Measurements from ENCODE around the gene ECEL1. TPM values are rescaled to one million over a fixed set of nuclear protein-coding genes. Genes with fewer than 3 reads are reported as not detected.
A peak's percentile ranks its signal among the peaks of the same experiment; 100 is the strongest.

Gene ECEL1, protein sequence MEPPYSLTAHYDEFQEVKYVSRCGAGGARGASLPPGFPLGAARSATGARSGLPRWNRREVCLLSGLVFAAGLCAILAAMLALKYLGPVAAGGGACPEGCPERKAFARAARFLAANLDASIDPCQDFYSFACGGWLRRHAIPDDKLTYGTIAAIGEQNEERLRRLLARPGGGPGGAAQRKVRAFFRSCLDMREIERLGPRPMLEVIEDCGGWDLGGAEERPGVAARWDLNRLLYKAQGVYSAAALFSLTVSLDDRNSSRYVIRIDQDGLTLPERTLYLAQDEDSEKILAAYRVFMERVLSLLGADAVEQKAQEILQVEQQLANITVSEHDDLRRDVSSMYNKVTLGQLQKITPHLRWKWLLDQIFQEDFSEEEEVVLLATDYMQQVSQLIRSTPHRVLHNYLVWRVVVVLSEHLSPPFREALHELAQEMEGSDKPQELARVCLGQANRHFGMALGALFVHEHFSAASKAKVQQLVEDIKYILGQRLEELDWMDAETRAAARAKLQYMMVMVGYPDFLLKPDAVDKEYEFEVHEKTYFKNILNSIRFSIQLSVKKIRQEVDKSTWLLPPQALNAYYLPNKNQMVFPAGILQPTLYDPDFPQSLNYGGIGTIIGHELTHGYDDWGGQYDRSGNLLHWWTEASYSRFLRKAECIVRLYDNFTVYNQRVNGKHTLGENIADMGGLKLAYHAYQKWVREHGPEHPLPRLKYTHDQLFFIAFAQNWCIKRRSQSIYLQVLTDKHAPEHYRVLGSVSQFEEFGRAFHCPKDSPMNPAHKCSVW
- 10 to 100 TPM in 3 of 9 donors, 1 to 10 TPM in 6; 3.9 to 31.7 (median 6.7) TPM for total RNA-seq
- 10 to 100 TPM in 1 of 3 donors, 1 to 10 TPM in 2; 4.5 to 20.7 (median 9.6) TPM for polyA plus RNA-seq
- long read RNA-seq, donor 1, result 0 reads
- long read RNA-seq, donor 2, result 0 reads
- long read RNA-seq, donor 3, partial matches to known transcripts, result 0 of 1 reads
- long read RNA-seq, donor 3, other reads (novel, unspliced or antisense), result 0 of 1 reads
- long read RNA-seq, donor 4, partial matches to known transcripts, result 1 of 2 reads
- long read RNA-seq, donor 4, other reads (novel, unspliced or antisense), result 1 of 2 reads
- long read RNA-seq, donor 5, transcript ECEL1-201 (18 exons, 2,865 nt), result major isoform, 24 of 28 reads
- long read RNA-seq, donor 5, partial matches to known transcripts, result 3 of 28 reads
- long read RNA-seq, donor 5, other reads (novel, unspliced or antisense), result 1 of 28 reads
- long read RNA-seq, donor 6, partial matches to known transcripts, result 3 of 3 reads
- long read RNA-seq, donor 6, other reads (novel, unspliced or antisense), result 0 of 3 reads
- long read RNA-seq, donor 7, partial matches to known transcripts, result 0 of 3 reads
- long read RNA-seq, donor 7, other reads (novel, unspliced or antisense), result 0 of 3 reads
- long read RNA-seq, donor 8, partial matches to known transcripts, result 0 of 1 reads
- long read RNA-seq, donor 8, other reads (novel, unspliced or antisense), result 0 of 1 reads
- long read RNA-seq, donor 9, result 0 reads
- long read RNA-seq, donor 10, partial matches to known transcripts, result 0 of 2 reads
- long read RNA-seq, donor 10, other reads (novel, unspliced or antisense), result 0 of 2 reads

DNA sequence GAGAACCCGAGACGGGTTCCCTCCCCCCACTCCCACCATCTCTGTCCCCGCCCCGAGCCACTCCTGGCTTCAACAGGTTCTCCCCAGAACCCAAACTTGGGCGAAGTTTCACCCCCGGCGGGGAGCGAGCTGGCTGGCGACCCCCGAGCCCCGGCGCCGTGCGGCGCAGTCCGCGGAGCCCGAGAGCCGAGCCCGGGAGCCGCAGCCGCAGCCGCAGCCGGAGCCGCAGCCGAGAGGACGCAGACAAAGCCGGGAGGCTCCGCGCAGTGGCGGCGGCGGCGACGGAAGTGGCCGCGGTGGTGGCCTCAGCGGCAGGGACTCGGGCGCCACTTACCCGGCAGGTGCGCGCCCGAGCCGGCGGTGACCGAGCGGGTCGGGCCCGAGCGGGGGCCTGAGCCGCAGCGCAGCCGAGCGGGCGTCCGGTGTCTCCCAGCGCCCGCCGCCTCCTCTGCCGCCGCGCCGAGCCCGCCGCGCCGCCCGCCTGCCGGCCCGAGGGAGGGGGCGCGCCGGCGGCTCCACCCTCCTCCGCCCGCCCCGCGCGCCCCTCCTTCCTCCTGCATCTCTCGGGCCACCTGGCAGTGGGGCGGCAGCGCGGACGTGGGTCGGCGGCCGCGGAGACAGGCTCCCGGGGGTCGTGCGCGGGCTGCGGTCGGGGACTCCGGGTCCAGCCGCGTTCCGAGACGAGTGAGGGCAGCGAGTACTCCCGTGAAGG, at the start of gene ECEL1:
TSS of gene ECEL1 (minus strand) at position 450 of the 712 bp plus-strand sequence. CDS start 1,181 bp downstream, outside the sequence.
- WGBS, 4 donors, result 4 to 8% (median 4%) methylated on average over 11 to 98 of the region's 102 CpGs
- no peaks in the 10 kb centered on the region for H3K36me3 ChIP-seq (replicated peaks in 1 of 2)

GRCh38 chr2:232537079-232537478, 49.4 kb upstream of the ECEL1 start:
- WGBS, 4 donors, result 65 to 75% (median 66%) methylated on average over 3 to 5 of the region's 5 CpGs
- peaks cover 10% of the 10 kb centered on the region for H3K27me3 ChIP-seq
- intact Hi-C loops (cut with DNase I), result no loop called here

More for the DNA sequence above, at the start of gene ECEL1:
- intact Hi-C loops (cut with DNase I), result no loop called here
- Histone ChIP-seq H3K9me3 (replicated peaks in 1 of 3) (no peaks in the 10 kb centered on the region), H3K4me1 (replicated peaks in 1 of 2) (peaks cover 0 to 7% of the 10 kb centered on the region in 2 donors), H3K4me3 (peak within 1 kb of the TSS in 1 of 4 donors; percentile 29), H3K27ac (no peak within 1 kb of the TSS), H3K27me3 (peaks cover 48% of the 10 kb centered on the region)
- peak in 1 of 7 donors; percentile 8 for DNase-seq
- TF ChIP-seq POLR2A (IDR thresholded peaks at IDR 0.05), result no peak
- TF ChIP-seq, protein P1, sequence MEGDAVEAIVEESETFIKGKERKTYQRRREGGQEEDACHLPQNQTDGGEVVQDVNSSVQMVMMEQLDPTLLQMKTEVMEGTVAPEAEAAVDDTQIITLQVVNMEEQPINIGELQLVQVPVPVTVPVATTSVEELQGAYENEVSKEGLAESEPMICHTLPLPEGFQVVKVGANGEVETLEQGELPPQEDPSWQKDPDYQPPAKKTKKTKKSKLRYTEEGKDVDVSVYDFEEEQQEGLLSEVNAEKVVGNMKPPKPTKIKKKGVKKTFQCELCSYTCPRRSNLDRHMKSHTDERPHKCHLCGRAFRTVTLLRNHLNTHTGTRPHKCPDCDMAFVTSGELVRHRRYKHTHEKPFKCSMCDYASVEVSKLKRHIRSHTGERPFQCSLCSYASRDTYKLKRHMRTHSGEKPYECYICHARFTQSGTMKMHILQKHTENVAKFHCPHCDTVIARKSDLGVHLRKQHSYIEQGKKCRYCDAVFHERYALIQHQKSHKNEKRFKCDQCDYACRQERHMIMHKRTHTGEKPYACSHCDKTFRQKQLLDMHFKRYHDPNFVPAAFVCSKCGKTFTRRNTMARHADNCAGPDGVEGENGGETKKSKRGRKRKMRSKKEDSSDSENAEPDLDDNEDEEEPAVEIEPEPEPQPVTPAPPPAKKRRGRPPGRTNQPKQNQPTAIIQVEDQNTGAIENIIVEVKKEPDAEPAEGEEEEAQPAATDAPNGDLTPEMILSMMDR (IDR thresholded peaks at IDR 0.05), result no peak

DNA sequence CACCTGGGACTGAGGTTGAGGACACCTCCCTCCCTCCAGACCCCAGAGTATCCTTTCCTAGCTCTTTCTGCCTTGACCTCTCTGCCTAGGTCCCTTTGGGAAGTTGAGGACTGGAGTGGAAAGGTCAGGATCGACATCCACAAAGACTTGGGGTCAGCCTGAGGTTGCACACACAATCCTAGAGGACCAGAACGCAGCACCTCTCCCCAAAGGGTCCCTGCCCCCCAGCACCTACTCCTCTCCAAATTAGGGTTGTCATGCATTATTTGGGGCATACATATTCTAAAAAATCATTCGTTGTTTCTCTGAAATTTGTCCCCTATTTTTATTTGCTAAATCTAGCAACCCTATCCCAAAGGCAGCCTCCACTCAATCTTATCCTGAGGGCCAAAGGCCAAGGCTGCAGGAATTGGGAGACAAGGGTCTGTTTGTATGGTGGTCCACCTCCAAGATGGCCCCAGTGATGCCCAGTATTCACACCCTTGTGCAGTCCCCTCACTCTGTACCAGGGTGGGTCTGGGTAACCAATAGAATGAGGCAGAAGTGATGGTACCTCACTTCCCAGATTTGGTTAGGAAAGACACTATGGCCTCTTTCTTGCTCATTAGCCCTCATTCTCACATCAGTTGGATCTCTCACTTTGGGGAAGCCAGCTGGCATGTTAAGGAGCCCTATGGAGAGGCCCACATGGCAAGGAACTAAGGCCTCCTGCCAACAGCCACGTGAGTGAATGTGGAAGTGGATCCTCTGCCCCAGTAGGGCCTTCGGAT, 48.3 kb upstream of the ECEL1 start:
- intact Hi-C loops (cut with DNase I), result no loop called here
- TF ChIP-seq, protein P1 (IDR thresholded peaks at IDR 0.05), result no peak
- no peak for TF ChIP-seq POLR2A (IDR thresholded peaks at IDR 0.05)
- Histone ChIP-seq H3K4me1 (replicated peaks in 1 of 2) (no peaks in the 10 kb centered on the region), H3K27me3 (peaks cover 10% of the 10 kb centered on the region), H3K9me3 (replicated peaks in 1 of 3) (no peaks in the 10 kb centered on the region), H3K27ac (no peak overlapping the region), H3K36me3 (replicated peaks in 1 of 2) (no peaks in the 10 kb centered on the region), H3K4me3 (no peak overlapping the region)
- WGBS, 4 donors, result 84 to 90% (median 87%) methylated on average over 4 to 5 of the region's 5 CpGs
- peak in 2 of 7 donors; percentile 4 for DNase-seq

More at GRCh38 chr2:232537079-232537478, 49.4 kb upstream of the ECEL1 start:
- H3K36me3 ChIP-seq (replicated peaks in 1 of 2), result no peaks in the 10 kb centered on the region
- H3K9me3 ChIP-seq (replicated peaks in 1 of 3), result no peaks in the 10 kb centered on the region
- H3K27ac ChIP-seq, result no peak overlapping the region
- DNase-seq, result peak in 2 of 7 donors; percentile 8 to 17
- no peaks in the 10 kb centered on the region for H3K4me1 ChIP-seq (replicated peaks in 1 of 2)
- TF ChIP-seq POLR2A (IDR thresholded peaks at IDR 0.05), result no peak
- TF ChIP-seq, protein P1 (IDR thresholded peaks at IDR 0.05), result peak in 3 of 6 experiments; percentile 8 to 13 (median 13)
- H3K4me3 ChIP-seq, result no peak overlapping the region
